Ectodermal cell (in vitro differentiated cells): ENCODE measurements around the gene NRARP.

Experiments
- H3K27ac ChIP-seq: 2 replicates; pipeline ENCODE4 v1.7.0; 2013; ENCODE audit warnings: mild to moderate bottlenecking, low read depth, low read length; ENCODE audit not compliant: insufficient read depth, poor library complexity, severe bottlenecking
- H3K27me3 ChIP-seq: 2 replicates; pipeline ENCODE4 v1.7.0; 2013; ENCODE audit warnings: mild to moderate bottlenecking, low read length; ENCODE audit not compliant: insufficient read depth, control insufficient read depth, poor library complexity, severe bottlenecking
- H3K36me3 ChIP-seq: one replicate; pipeline ENCODE4 v1.7.0; 2013; ENCODE audit warnings: low read length; ENCODE audit not compliant: control insufficient read depth, insufficient read depth
- H3K4me1 ChIP-seq: one replicate; pipeline ENCODE4 v1.7.0; 2013; ENCODE audit warnings: low read length; ENCODE audit not compliant: control insufficient read depth, insufficient read depth
- H3K4me3 ChIP-seq: 2 replicates; pipeline ENCODE4 v1.7.0; 2013; ENCODE audit warnings: low read depth, low read length, control low read depth; ENCODE audit not compliant: insufficient read depth
- H3K9me3 ChIP-seq: 2 replicates; pipeline ENCODE4 v1.7.0; 2013; ENCODE audit warnings: mild to moderate bottlenecking, low read length, moderate library complexity; ENCODE audit not compliant: control insufficient read depth
- WGBS, 2 experiments: methylation state at CpG; one replicate each; pipeline ENCODE4 v1.1.7; 2013; ENCODE audit warnings: missing lambda C conversion rate in 2 of 2; 5-methylcytosine and 5-hydroxymethylcytosine counted together

NRARP gene

GRCh38 chr9:137255448-137256114 lies 46.5 kb downstream of the NRARP start:
- Histone ChIP-seq H3K4me1 (peaks cover 36% of the 10 kb centered on the region), H3K9me3 (no peaks in the 10 kb centered on the region), H3K27me3 (no peaks in the 10 kb centered on the region), H3K36me3 (peaks cover 7% of the 10 kb centered on the region), H3K27ac (peak overlapping the region; percentile 76), H3K4me3 (peak overlapping the region; percentile 74)
- WGBS, 2 experiments: 4% methylated on average over 51 of the region's 51 CpGs

GRCh38 chr9:137254624-137255447 lies 47.2 kb downstream of the NRARP start, which contains the start of gene NELFB:
TSS of gene NELFB (plus strand) at chr9:137255327.
- Histone ChIP-seq H3K9me3 (no peaks in the 10 kb centered on the region), H3K27me3 (no peaks in the 10 kb centered on the region), H3K27ac (peak within 1 kb of the TSS; percentile 76), H3K4me1 (peaks cover 38% of the 10 kb centered on the region), H3K4me3 (peak within 1 kb of the TSS; percentile 74), H3K36me3 (peaks cover 7% of the 10 kb centered on the region)
- 1% methylated on average over 105 of the region's 105 CpGs for WGBS, 2 experiments

DNA sequence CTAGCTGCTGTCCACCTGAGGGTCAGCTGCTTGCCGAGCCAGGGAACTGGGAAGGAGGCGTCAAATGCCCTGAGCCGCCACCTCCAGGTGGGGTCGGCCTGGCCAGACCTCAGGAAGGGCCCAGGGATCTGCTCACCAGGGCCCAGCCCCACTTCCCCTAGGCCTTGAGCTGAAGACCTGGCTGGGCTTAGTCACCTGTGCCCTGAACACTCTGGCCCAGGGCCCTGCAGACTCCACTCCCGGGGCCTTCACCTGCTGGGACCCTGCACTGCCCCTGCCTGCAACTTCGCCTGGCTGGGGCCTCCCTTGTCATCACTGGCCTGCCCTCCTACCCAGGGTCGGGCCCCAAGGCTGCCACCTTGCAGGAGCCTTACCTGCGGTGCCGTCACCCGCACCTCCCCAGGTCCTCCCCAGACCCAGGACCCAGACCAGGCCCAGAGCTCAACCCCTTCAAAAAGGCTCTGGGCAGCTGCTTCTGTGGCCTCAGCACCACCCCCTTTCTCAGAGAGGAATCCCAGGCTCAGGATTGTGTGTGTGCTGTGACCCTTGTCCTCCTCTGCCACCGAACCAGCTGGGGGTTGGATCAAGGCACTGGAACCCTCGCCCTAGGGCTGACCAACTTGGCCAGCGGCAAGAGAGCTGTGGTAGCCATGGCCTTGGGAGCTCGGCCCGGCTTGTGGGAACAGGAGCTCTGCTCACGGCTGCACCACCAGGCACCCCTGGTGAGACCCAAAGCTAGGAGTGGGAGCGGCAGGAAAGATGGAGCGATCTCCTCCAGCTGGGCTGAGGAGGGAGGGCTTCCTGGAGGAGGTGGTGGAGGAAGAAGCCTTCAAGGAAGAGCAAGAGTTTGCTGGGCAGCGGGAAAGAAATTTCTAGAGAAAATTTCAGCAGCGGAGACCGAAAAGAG lies 48.1 kb downstream of the NRARP start:
- H3K4me3 ChIP-seq: peak overlapping the region; percentile 74
- peaks cover 5% of the 10 kb centered on the region for H3K36me3 ChIP-seq
- WGBS, 2 experiments: 58 to 59% methylated on average over 21 of the region's 21 CpGs
- no peak overlapping the region for H3K27ac ChIP-seq
- no peaks in the 10 kb centered on the region for H3K9me3 ChIP-seq
- peaks cover 38% of the 10 kb centered on the region for H3K4me1 ChIP-seq
- no peaks in the 10 kb centered on the region for H3K27me3 ChIP-seq

DNA sequence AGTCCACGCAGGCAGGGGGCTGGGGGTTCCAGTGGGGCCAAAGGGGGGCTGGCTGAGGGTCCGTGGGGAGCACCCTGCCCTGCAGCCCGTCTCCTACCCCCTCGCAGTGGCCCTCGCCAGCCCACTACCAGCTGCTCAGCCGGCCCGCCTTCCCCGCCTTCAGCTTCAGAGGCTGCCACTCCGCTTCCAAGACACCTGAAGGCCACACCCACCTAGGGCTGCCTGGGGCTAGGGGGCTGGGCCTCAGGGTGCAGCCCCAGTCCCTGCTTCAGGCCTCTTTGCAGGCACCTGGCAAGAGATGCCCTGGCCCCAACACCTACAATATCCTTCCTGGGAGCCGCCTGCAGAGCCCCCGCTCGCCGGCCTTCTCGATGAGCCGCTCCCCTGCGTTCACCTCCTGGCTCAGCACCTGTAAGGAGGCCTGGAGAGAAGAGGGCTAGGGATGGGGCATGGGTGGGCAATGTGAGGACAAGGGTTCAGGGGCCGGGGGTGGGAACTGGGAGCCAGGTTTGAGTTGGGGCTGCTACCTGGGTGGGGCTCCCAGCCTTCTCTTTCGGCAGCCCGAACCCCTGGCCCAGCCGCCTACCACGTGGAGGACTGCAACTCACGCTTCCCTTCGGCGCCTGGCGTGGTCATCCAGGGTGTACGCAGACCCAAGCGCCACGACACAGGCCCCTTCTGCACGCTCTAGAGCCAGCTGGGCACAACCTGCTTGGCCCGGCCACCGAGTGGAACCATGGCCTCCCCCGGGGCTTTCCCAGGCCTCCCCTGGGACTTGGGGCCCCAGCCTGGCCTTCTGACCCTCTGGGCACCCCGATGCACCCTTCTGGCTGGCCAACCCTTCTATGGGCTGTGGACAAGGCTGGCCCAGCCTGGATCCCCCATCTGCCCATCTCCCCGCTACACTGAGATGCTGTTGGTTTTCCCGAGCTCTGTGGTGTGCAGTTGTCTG lies 49.2 kb downstream of the NRARP start:
- Histone ChIP-seq H3K4me3 (no peak overlapping the region), H3K36me3 (no peaks in the 10 kb centered on the region), H3K27me3 (no peaks in the 10 kb centered on the region), H3K4me1 (peaks cover 38% of the 10 kb centered on the region), H3K27ac (no peak overlapping the region), H3K9me3 (no peaks in the 10 kb centered on the region)
- 80 to 82% methylated on average over 35 of the region's 35 CpGs for whole genome bisulfite sequencing, 2 experiments

DNA sequence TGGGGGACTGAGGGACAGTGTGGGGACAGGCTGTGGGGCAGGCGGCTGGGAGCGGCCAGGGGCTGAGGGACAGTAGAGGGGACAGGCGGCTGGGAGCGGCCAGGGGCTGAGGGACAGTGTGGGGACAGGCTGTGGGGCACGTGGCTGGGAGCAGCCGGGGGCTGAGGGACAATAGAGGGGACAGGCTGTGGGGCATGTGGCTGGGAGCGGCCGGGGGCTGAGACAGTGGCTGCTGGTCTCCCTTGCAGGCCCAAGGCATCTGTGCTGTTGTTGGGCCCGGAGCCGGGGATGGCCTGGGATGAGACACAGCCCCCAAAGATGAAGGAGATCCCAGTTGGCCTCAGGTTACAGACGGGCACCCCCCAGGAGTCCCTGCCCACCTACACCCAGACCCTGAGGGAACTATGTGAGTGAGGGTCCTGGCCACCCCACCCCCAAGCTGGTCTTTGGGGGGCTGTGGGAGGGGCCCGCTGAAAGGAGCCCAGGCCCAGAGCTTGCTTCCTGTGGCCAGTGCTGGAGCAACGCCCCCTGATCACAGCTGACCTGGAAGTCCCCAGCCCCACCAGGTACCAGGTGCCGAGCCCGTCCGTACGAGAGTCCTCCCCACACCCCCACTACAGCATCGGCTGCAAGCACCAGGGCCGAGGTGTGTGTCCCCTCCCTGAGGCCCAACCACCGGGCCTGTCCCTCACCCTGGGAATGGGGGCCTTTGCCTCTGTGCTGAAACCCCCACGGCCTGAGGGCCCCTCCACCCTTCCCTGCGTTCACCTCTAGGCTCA lies 50.4 kb downstream of the NRARP start:
- no peak overlapping the region for H3K27ac ChIP-seq
- no peaks in the 10 kb centered on the region for H3K36me3 ChIP-seq
- no peak overlapping the region for H3K4me3 ChIP-seq
- H3K4me1 ChIP-seq: peaks cover 45% of the 10 kb centered on the region
- no peaks in the 10 kb centered on the region for H3K27me3 ChIP-seq
- WGBS, 2 experiments: 85 to 88% methylated on average over 22 of the region's 22 CpGs
- H3K9me3 ChIP-seq: no peaks in the 10 kb centered on the region

DNA sequence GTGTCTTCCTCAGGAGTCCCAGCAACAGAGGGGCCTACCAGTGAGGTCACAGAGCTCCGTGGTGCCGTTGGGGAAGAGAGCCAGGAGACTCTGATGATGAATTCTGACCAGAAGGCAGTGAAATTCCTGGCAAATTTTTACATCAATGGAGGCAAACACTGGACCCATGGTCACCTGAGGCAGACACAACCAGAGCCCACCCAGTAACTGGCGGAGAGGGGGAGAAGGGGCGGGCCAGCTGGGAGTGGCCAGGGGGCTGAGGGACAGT lies 50.9 kb downstream of the NRARP start, which contains the start of gene STPG3:
TSS of gene STPG3 (plus strand) at position 93 of the 268 bp plus-strand sequence. CDS start at position 94, 1 bp downstream.
- WGBS, 2 experiments: 77 to 82% methylated on average over 4 of the region's 4 CpGs
- Histone ChIP-seq H3K4me1 (peaks cover 41% of the 10 kb centered on the region), H3K36me3 (no peaks in the 10 kb centered on the region), H3K4me3 (no peak within 1 kb of the TSS), H3K9me3 (no peaks in the 10 kb centered on the region), H3K27ac (no peak within 1 kb of the TSS), H3K27me3 (no peaks in the 10 kb centered on the region)

GRCh38 chr9:137250329-137251193 lies 51.5 kb downstream of the NRARP start:
- no peak overlapping the region for H3K27ac ChIP-seq
- no peaks in the 10 kb centered on the region for H3K9me3 ChIP-seq
- no peaks in the 10 kb centered on the region for H3K27me3 ChIP-seq
- H3K4me1 ChIP-seq: peaks cover 39% of the 10 kb centered on the region
- no peak overlapping the region for H3K4me3 ChIP-seq
- 85 to 86% methylated on average over 17 of the region's 18 CpGs for WGBS, 2 experiments
- H3K36me3 ChIP-seq: no peaks in the 10 kb centered on the region
